Stimulated activated memory B cell treated with anti-CD40 and anti-IgM and Interleukin-4, amounts not matched to agents 10 μg/mL and 1 μg/mL and 100 μg/mL, for 72 hours (primary cell): ENCODE measurements around the gene DTNBP1.

Source experiments
- ATAC-seq: fragments of 150-1000 bp; cut with Tn5 transposase; 2 replicates; pipeline ENCODE4 v1.10.0; 2021
- H3K27ac Mint-ChIP-seq: one replicate; pipeline ENCODE4 v1.8.0; 2022; ENCODE audit warnings: mild to moderate bottlenecking, mixed read lengths
- H3K27me3 Mint-ChIP-seq: one replicate; pipeline ENCODE4 v1.8.0; 2022; ENCODE audit warnings: mixed read lengths
- H3K36me3 Mint-ChIP-seq: one replicate; pipeline ENCODE4 v1.8.0; 2022; ENCODE audit warnings: mixed read lengths
- H3K4me1 Mint-ChIP-seq: one replicate; pipeline ENCODE4 v1.8.0; 2022; ENCODE audit warnings: mixed read lengths
- H3K4me3 Mint-ChIP-seq: one replicate; pipeline ENCODE4 v1.8.0; 2022; ENCODE audit warnings: mild to moderate bottlenecking, moderate library complexity, mixed read lengths
- H3K9me3 Mint-ChIP-seq: one replicate; pipeline ENCODE4 v1.8.0; 2022; ENCODE audit warnings: mixed read lengths

DTNBP1 gene

DNA sequence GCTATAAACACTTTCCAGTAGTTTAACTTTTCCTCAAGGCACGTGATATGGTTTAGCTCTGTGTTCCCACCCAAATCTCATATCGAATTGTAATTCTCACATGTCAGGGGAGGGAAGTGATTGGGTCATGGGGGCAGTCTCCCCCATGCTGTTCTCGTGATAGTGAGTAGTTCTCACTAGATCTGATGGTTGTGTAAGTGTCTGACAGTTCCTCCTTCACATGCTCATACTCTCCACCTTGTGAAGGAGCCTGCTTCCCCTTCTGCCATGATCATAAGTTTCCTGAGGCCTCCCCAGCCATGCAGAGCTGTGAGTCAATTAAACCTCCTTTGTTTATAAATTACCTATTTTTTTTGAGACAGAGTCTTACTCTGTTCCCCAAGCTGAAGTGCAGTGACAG, 127.9 kb downstream of the DTNBP1 start:
- Mint-ChIP-seq H3K27me3 (no peaks in the 10 kb centered on the region), H3K36me3 (peaks cover 48% of the 10 kb centered on the region), H3K9me3 (no peaks in the 10 kb centered on the region), H3K27ac (no peak overlapping the region), H3K4me1 (peaks cover 20% of the 10 kb centered on the region), H3K4me3 (no peak overlapping the region)
- peak; percentile 72 for ATAC-seq

DNA sequence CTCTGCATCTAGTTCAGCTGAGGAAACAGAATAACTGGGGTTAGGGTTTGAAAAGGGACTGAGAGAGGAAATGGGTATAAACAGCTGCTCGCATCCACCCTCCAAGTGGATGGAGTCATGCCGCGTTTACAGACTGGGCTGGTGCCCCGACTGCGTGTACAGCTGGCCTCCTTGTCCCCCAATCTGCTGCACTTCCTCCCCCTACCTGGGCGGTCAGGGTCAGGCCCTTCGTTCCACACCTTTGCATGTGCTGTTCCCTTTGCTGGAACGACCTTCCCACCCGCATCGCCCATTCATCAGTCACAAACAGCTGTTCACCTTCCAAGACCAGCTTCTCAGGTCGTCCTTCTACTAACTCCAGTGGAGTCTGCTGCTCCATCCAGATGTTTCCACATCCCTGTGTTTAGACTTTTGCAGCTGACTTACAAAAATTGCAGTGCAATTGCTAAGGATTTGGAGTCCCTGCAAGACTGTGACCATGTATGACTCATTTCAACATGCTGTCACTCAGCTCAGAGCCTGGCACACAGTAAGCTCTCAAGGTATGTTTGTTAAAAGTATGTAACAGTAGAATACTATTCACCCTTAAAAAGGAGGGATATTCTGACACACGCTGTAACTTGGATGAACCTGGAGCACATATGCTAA, 129.3 kb downstream of the DTNBP1 start:
- H3K36me3 Mint-ChIP-seq, result peaks cover 63% of the 10 kb centered on the region
- no peaks in the 10 kb centered on the region for H3K27me3 Mint-ChIP-seq
- no peaks in the 10 kb centered on the region for H3K9me3 Mint-ChIP-seq
- ATAC-seq, result no peak
- no peak overlapping the region for H3K27ac Mint-ChIP-seq
- H3K4me1 Mint-ChIP-seq, result peaks cover 20% of the 10 kb centered on the region
- H3K4me3 Mint-ChIP-seq, result no peak overlapping the region

DNA sequence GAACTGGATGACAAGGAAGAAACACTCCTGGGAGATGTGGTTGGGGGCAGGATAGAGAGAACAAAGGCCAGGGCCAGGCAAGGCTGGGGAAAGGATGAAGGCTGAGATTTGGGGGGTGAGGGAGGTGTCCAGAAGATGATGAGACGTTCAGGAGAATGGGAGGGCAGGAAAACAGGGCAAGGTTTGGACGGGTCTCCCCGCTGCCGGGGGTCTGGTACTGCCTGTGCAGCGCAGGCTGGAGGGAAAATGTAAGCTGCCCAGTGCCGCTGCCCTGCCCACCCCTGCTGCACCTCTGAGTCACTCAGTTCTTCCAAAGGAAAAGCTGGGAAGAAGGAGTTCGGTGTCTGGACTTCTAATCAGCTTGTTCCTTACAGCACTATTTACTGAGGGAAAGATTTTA, 130.9 kb downstream of the DTNBP1 start:
- H3K36me3 Mint-ChIP-seq, result peaks cover 66% of the 10 kb centered on the region

DNA sequence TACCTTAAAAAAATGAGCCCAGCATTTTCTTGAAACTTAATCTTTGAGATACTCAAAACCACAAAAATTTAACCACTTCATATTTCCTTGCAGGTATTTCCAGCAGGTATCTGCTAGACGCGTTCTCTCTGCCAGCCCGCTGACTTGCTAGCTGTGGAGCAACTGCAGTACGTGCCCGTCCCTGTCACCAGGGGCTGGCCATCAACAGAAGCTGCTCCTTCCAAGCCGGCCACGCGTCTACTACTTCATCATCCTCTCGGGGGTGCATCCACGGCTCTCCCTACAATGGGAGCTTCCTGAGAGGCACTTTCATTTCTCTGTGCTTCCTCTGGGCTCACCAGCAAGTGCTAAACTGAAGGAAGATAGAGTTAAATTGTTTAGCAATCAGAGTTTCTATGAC, 132.4 kb downstream of the DTNBP1 start:
- H3K36me3 Mint-ChIP-seq, result peaks cover 82% of the 10 kb centered on the region
- H3K27ac Mint-ChIP-seq, result no peak overlapping the region
- no peak overlapping the region for H3K4me3 Mint-ChIP-seq
- H3K4me1 Mint-ChIP-seq, result peaks cover 27% of the 10 kb centered on the region
- no peaks in the 10 kb centered on the region for H3K27me3 Mint-ChIP-seq
- no peaks in the 10 kb centered on the region for H3K9me3 Mint-ChIP-seq
- ATAC-seq, result no peak

More for the DNA sequence above, 130.9 kb downstream of the DTNBP1 start:
- Mint-ChIP-seq H3K27ac (peak overlapping the region; percentile 7), H3K9me3 (no peaks in the 10 kb centered on the region), H3K4me1 (peaks cover 16% of the 10 kb centered on the region), H3K27me3 (no peaks in the 10 kb centered on the region), H3K4me3 (no peak overlapping the region)
- ATAC-seq, result no peak

DNA sequence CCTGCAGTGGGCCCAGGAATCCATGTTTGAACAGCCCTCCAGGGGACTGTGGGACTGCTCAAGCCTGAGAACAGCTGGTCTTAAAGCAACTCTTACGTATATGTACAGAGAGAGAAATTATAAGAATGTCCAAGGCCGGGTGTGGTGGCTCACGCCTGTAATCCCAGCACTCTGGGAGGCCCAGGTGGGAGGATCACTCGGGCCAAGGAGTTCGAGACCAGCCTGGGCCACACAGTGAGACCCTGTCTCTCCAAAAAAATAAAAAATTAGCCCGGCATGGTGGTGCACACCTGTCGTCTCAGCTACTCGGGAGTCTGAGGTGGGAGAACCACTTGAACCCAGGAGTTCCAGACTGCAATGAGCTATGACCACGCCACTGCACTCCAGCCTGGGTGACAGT, 134.0 kb downstream of the DTNBP1 start:
- Mint-ChIP-seq H3K9me3 (no peaks in the 10 kb centered on the region), H3K36me3 (peaks cover 93% of the 10 kb centered on the region), H3K27me3 (no peaks in the 10 kb centered on the region), H3K4me3 (no peak overlapping the region), H3K4me1 (peaks cover 30% of the 10 kb centered on the region), H3K27ac (no peak overlapping the region)
- ATAC-seq, result no peak

DNA sequence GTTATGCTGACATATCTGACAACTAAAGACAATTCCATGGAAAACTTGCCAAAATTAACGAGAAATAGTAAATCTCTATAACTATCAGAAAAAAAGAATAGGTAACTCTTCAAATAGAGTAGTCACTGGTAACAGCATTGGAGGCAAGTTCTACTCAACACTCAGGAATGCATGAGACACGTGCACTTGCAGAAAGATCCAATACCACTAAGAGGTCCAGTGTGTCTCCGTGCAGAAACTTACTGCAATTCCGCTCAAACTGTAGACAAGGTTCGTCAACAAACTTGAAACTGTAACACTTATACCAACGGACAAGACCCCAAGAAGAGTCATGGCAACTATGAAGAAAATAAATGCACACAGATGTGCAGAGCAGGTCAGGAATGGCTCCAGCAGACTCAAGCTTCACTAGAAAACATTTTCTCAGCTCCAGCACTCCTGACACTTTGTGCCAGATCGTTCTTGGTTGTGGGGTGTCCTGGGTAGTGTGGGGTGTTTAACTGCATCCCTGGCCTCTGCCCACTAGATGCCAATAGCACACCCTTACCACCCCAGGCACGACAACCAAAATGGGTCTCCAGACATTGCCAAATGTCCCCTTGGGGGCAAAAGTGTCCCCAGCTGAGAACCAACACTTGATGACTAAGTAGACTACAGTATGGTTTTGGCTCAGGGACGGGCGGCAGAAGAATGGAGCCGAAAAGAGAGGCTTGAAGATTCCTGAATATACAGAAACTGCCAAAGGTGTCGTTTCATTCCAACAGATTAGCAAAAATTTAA, 134.8 kb downstream of the DTNBP1 start:
- Mint-ChIP-seq H3K27me3 (no peaks in the 10 kb centered on the region), H3K4me1 (peaks cover 33% of the 10 kb centered on the region), H3K27ac (no peak overlapping the region), H3K9me3 (no peaks in the 10 kb centered on the region), H3K4me3 (no peak overlapping the region), H3K36me3 (peaks cover 94% of the 10 kb centered on the region)
- ATAC-seq, result no peak

DNA sequence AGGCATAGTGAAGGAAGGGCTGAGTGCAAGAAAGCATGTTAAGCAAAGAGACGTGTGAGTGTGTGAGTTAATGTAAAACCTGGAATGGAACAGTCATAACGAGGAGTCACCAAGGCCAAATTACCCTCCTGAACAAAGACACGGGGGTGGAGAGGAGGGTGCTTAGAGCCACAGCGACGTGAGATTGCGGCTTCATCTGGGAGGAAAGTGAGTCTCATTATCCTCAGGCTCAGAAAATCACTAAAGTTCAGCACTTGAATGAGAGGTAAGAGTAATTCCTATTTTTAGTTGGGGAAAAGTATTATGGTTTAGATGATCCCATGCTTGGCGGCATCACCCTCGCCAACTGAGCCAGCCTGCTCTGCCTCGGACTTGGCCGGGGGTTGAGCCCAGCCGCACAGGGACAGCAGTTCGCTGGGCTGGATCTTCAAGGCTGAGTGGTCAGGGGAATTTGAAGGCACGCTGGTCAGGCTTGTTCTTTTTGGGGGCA, 136.6 kb downstream of the DTNBP1 start:
- ATAC-seq, result peak; percentile 71
- peaks cover 95% of the 10 kb centered on the region for H3K36me3 Mint-ChIP-seq
- no peaks in the 10 kb centered on the region for H3K27me3 Mint-ChIP-seq
- peak overlapping the region; percentile 1 for H3K4me3 Mint-ChIP-seq
- no peaks in the 10 kb centered on the region for H3K9me3 Mint-ChIP-seq
- peak overlapping the region; percentile 72 for H3K27ac Mint-ChIP-seq
- H3K4me1 Mint-ChIP-seq, result peaks cover 45% of the 10 kb centered on the region

DNA sequence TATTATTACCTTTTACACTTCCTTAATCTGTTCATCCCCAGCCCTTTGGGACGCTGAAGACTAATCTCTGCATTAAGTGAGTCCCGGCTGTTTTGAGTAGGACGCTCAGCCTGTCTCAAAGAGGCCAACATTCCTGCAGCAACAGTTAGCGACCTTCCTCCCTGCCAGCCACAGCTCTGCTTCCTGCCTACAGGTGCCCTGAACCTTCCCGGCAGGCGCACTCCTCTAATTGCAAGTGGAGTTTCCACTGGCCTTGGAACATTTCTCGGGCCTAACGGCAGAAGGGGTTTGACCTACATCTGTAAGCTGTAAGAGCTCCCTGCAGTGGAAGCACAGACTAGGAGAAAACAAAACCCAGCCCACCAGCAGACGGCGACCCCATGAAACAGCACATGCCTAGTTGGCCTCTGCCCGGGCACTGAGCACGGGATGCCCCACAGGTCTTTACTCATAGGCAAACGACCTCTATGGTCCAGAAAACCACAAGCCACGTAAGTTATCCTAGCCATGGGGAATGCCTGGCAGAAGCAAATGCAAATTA, 137.9 kb downstream of the DTNBP1 start:
- H3K4me3 Mint-ChIP-seq, result no peak overlapping the region
- H3K9me3 Mint-ChIP-seq, result no peaks in the 10 kb centered on the region
- H3K27me3 Mint-ChIP-seq, result no peaks in the 10 kb centered on the region
- peak overlapping the region; percentile 72 for H3K27ac Mint-ChIP-seq
- peaks cover 45% of the 10 kb centered on the region for H3K4me1 Mint-ChIP-seq
- H3K36me3 Mint-ChIP-seq, result peaks cover 95% of the 10 kb centered on the region
- ATAC-seq, result no peak

DNA sequence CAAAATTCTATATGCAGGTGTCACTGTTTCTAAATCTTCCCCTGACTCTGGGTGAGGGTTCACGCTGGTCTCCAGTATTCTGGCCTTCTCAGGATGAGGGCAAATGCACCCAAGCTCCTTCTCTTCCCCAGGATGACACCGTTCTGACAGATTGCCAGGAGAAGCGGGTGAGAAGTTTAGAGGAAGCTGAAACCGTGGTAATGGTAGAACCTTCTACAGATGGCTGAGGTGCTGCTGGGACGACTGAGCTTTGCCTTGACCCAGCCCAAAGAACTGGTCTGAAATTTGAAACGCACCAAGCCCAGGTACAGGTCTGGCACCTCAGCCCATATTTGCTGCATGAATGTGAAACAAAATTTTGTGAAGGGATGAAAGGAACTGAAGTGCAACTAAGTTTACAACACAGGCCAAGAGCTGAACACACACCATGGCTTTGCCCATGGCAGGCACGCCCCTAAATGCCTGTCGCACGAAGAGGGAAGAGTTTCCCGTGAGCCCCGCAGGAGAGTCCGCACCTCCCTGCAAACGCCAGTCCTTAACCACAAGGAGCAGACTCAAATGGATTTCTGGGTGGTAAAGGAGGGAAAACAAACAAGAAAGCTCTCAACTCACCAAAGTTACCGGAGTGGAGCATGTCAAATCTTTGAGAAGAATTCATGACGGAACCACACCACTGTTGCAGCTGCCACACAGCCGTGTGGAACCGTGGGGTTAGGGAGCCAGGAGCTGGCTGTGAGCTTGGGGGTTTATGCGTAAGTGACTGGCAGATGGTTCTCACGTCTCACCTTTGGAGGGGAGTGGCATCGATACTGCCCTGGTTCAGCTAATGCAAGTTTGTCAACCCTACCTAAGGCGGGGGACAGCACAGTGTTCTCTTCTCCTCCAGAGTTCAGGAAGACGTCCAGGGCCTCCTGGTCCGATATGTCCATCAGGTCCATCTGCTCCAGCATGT, 138.9 kb downstream of the DTNBP1 start:
- Mint-ChIP-seq H3K27me3 (no peaks in the 10 kb centered on the region), H3K36me3 (peaks cover 95% of the 10 kb centered on the region), H3K4me1 (peaks cover 45% of the 10 kb centered on the region), H3K9me3 (no peaks in the 10 kb centered on the region), H3K4me3 (no peak overlapping the region), H3K27ac (peak overlapping the region; percentile 24)
- ATAC-seq, result no peak

DNA sequence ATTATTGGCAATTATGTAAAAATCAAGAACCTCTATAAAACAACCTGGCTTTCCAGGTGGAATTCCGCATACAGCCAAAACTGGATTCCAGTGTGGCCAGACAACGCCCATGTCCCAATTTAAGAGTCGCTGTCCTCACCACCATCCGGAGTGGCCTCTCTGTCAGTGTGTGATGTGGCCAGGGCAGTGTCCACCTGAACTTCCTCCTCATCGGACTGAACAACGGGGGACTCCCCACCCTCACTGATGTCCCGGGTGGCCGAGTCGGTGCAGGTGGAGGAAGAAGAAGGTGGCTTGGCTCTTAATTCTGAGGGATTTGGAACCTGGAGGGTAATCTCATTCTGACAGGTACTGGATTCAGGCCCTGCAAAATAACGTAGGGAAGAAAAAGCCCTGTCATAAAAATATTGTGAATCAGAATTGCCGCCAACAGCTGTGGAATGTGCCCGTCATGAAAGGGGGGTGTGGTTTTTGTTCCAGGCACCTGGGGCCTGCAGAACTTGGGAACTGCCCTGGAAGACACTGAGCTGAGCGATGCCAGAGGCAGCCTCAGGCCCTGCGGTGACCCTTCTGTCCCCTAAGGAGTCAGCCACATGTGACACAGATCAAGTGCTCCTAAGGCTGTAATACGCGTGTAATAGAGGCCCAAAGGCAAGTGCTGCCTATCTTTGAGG, 139.8 kb downstream of the DTNBP1 start:
- ATAC-seq, result no peak
- Mint-ChIP-seq H3K4me1 (peaks cover 45% of the 10 kb centered on the region), H3K27ac (peak overlapping the region; percentile 39), H3K36me3 (peaks cover 92% of the 10 kb centered on the region), H3K4me3 (no peak overlapping the region), H3K9me3 (no peaks in the 10 kb centered on the region), H3K27me3 (no peaks in the 10 kb centered on the region)

DNA sequence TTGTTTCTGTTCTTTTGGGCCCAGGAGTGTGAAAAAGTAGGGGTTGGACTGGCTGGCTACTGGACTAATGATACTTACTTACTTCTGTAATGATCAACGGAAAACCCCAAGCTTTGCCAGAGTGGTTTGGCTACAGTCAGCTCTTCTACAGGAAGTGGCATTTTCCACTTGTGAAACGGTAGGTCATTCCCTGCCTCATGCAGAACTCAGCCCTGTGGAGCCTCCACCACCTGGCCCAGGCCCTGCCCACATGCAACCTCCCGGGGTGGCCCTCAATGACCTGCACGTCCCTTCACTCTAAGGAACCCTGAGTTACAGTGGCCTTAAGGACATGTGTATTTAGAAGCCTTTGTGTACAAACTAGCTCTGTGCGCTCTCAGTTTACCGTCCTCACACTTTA, 140.4 kb downstream of the DTNBP1 start:
- Mint-ChIP-seq H3K36me3 (peaks cover 92% of the 10 kb centered on the region), H3K27me3 (no peaks in the 10 kb centered on the region), H3K4me3 (no peak overlapping the region), H3K9me3 (no peaks in the 10 kb centered on the region), H3K4me1 (peaks cover 42% of the 10 kb centered on the region), H3K27ac (peak overlapping the region; percentile 39)
- ATAC-seq, result peak; percentile 24

DNA sequence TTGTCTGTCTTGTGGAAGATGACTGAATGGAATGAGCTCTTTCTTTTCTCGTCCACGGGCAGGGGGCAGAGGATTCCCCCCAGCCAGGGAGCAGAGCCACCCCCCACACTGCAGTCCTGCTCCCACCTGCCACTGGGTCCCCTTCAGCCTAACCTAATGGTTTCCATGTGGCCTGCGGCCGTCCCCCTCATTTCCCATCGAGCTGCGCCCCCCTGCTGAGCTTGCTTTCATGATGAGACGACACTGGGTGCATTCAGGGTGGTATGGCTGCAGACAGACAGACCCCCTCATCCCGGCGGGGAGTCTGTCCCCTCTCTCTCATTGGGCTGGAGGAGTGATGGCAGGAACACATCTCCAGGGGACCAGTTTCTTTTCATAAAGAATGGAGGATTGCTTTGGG, 140.8 kb downstream of the DTNBP1 start:
- Mint-ChIP-seq H3K9me3 (no peaks in the 10 kb centered on the region), H3K27me3 (no peaks in the 10 kb centered on the region), H3K4me1 (peaks cover 38% of the 10 kb centered on the region), H3K36me3 (peaks cover 89% of the 10 kb centered on the region), H3K4me3 (no peak overlapping the region), H3K27ac (peak overlapping the region; percentile 39)
- ATAC-seq, result no peak

DNA sequence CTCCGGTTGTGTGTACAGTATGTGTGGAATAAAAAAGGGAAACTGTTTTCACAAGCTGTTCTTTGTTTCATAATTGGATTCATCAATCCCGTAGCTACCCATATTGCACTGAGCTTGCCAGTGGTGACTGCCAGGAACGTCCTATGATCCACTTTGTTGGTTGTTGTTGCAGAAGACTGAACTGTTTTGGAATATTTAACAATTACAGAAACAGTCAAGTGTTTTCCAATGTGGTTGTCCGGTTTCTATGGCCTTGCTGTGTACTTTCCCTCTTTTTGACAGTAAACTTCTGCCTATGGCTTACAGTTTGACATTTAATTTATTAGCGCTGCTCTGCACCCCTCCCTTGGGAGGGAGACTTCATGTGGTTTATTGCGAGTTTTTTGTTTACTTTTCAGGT, 141.2 kb downstream of the DTNBP1 start:
- H3K4me3 Mint-ChIP-seq, result no peak overlapping the region
- peaks cover 34% of the 10 kb centered on the region for H3K4me1 Mint-ChIP-seq
- H3K9me3 Mint-ChIP-seq, result no peaks in the 10 kb centered on the region
- H3K27ac Mint-ChIP-seq, result peak overlapping the region; percentile 39
- ATAC-seq, result no peak
- H3K36me3 Mint-ChIP-seq, result peaks cover 89% of the 10 kb centered on the region
- no peaks in the 10 kb centered on the region for H3K27me3 Mint-ChIP-seq

DNA sequence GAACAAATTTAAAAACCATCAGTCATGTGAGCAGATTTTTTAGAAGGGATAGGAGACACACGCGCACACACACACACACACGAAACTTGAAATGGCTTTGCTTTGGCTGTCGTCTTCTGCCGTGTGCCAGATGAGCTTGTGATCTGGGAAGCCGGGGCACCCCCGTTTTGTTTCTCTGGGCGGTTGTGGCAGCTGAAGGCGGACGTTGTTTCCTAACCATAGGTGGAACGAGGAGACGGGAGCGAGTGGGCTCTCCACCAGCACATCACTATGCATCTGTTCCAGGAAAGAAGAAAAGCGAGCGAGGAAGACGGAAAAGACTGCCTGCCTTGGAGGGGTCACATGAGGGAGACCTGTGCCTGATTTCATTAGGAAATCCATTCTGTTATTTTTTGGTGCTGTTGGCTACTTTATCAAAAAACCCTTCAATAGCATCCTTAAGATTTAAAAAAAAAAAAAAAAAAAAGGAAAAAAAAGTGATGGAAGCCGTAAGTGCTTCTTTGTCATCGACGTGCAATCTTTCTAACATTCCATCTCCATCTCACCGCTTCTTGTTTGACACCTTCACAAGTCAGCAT, 142.1 kb downstream of the DTNBP1 start:
- peaks cover 89% of the 10 kb centered on the region for H3K36me3 Mint-ChIP-seq
- H3K4me3 Mint-ChIP-seq, result no peak overlapping the region
- H3K9me3 Mint-ChIP-seq, result no peaks in the 10 kb centered on the region
- ATAC-seq, result no peak
- H3K27me3 Mint-ChIP-seq, result no peaks in the 10 kb centered on the region
- peaks cover 25% of the 10 kb centered on the region for H3K4me1 Mint-ChIP-seq
- peak overlapping the region; percentile 31 for H3K27ac Mint-ChIP-seq
